ENCODE results near the gene HOXC10.

The HOXC10 gene

GRCh38 chr12:53958128-53958527, 26.8 kb upstream of the HOXC10 start:
- Histone ChIP-seq H3K27me3 (ENCODE audit: control insufficient read depth, insufficient read depth, low read length) (peaks cover 97% of the 10 kb centered on the region), H3K36me3 (ENCODE audit: control insufficient read depth, insufficient read depth, low read length) (no peaks in the 10 kb centered on the region), H3K9me3 (ENCODE audit: control insufficient read depth, insufficient read depth, low read length) (no peaks in the 10 kb centered on the region), H3K27ac (ENCODE audit: low read length) (no peak overlapping the region), H3K4me1 (ENCODE audit: control insufficient read depth, insufficient read depth, low read length) (peaks cover 7% of the 10 kb centered on the region; the same call in 1 of the 2 replicates), H3K4me3 (ENCODE audit: low read length) (no peak overlapping the region)
- DNase-seq (ENCODE audit: low read depth, low spot score), result no peak
- WGBS (ENCODE audit: insufficient coverage, insufficient read length), result no CpG with 5 or more reads among the region's 3 CpGs

- H3K27ac ChIP-seq (ENCODE audit: low read length), result no peak overlapping the region
- no peak for DNase-seq (ENCODE audit: low read depth, low spot score)
These were observed 25.6 kb upstream of the HOXC10 start for GRCh38 chr12:53959314-53959713.

GRCh38 chr12:53960187-53961024, 24.5 kb upstream of the HOXC10 start:
- no peaks in the 10 kb centered on the region for H3K36me3 ChIP-seq (ENCODE audit: control insufficient read depth, insufficient read depth, low read length)
- DNase-seq (ENCODE audit: low read depth, low spot score), result no peak
- no peak overlapping the region for H3K4me3 ChIP-seq (ENCODE audit: low read length)
- peaks cover 5% of the 10 kb centered on the region; the same call in 1 of the 2 replicates for H3K4me1 ChIP-seq (ENCODE audit: control insufficient read depth, insufficient read depth, low read length)
- peaks cover 99% of the 10 kb centered on the region for H3K27me3 ChIP-seq (ENCODE audit: control insufficient read depth, insufficient read depth, low read length)
- no peak overlapping the region for H3K27ac ChIP-seq (ENCODE audit: low read length)
- WGBS (ENCODE audit: insufficient coverage, insufficient read length), result no CpG with 5 or more reads among the region's 39 CpGs
- H3K9me3 ChIP-seq (ENCODE audit: control insufficient read depth, insufficient read depth, low read length), result no peaks in the 10 kb centered on the region

More at GRCh38 chr12:53959314-53959713, 25.6 kb upstream of the HOXC10 start:
- H3K4me1 ChIP-seq (ENCODE audit: control insufficient read depth, insufficient read depth, low read length), result peaks cover 7% of the 10 kb centered on the region; the same call in 1 of the 2 replicates
- H3K4me3 ChIP-seq (ENCODE audit: low read length), result no peak overlapping the region
- H3K27me3 ChIP-seq (ENCODE audit: control insufficient read depth, insufficient read depth, low read length), result peaks cover 98% of the 10 kb centered on the region
- no peaks in the 10 kb centered on the region for H3K9me3 ChIP-seq (ENCODE audit: control insufficient read depth, insufficient read depth, low read length)
- H3K36me3 ChIP-seq (ENCODE audit: control insufficient read depth, insufficient read depth, low read length), result no peaks in the 10 kb centered on the region
- WGBS (ENCODE audit: insufficient coverage, insufficient read length), result no CpG with 5 or more reads among the region's 4 CpGs

GRCh38 chr12:53961025-53961761, 23.8 kb upstream of the HOXC10 start:
- Histone ChIP-seq H3K36me3 (ENCODE audit: control insufficient read depth, insufficient read depth, low read length) (no peaks in the 10 kb centered on the region), H3K27me3 (ENCODE audit: control insufficient read depth, insufficient read depth, low read length) (peaks cover 93% of the 10 kb centered on the region), H3K9me3 (ENCODE audit: control insufficient read depth, insufficient read depth, low read length) (no peaks in the 10 kb centered on the region), H3K27ac (ENCODE audit: low read length) (no peak overlapping the region), H3K4me3 (ENCODE audit: low read length) (no peak overlapping the region), H3K4me1 (ENCODE audit: control insufficient read depth, insufficient read depth, low read length) (peaks cover 5% of the 10 kb centered on the region; the same call in 1 of the 2 replicates)
- DNase-seq (ENCODE audit: low read depth, low spot score), result no peak
- WGBS (ENCODE audit: insufficient coverage, insufficient read length), result no CpG with 5 or more reads among the region's 72 CpGs

GRCh38 chr12:53963005-53963404, 21.9 kb upstream of the HOXC10 start:
- DNase-seq (ENCODE audit: low read depth, low spot score), result no peak
- H3K27ac ChIP-seq (ENCODE audit: low read length), result no peak overlapping the region
- peaks cover 93% of the 10 kb centered on the region for H3K27me3 ChIP-seq (ENCODE audit: control insufficient read depth, insufficient read depth, low read length)
- no CpG with 5 or more reads among the region's 7 CpGs for WGBS (ENCODE audit: insufficient coverage, insufficient read length)
- H3K36me3 ChIP-seq (ENCODE audit: control insufficient read depth, insufficient read depth, low read length), result no peaks in the 10 kb centered on the region
- H3K4me3 ChIP-seq (ENCODE audit: low read length), result no peak overlapping the region
- H3K9me3 ChIP-seq (ENCODE audit: control insufficient read depth, insufficient read depth, low read length), result no peaks in the 10 kb centered on the region
- peaks cover 5% of the 10 kb centered on the region; the same call in 1 of the 2 replicates for H3K4me1 ChIP-seq (ENCODE audit: control insufficient read depth, insufficient read depth, low read length)

- peaks cover 93% of the 10 kb centered on the region for H3K27me3 ChIP-seq (ENCODE audit: control insufficient read depth, insufficient read depth, low read length)
- no CpG with 5 or more reads among the region's 38 CpGs for WGBS (ENCODE audit: insufficient coverage, insufficient read length)
- no peak for DNase-seq (ENCODE audit: low read depth, low spot score)
- H3K4me1 ChIP-seq (ENCODE audit: control insufficient read depth, insufficient read depth, low read length), result peaks cover 5% of the 10 kb centered on the region; the same call in 1 of the 2 replicates
- H3K9me3 ChIP-seq (ENCODE audit: control insufficient read depth, insufficient read depth, low read length), result no peaks in the 10 kb centered on the region
- H3K4me3 ChIP-seq (ENCODE audit: low read length), result no peak overlapping the region
- no peak overlapping the region for H3K27ac ChIP-seq (ENCODE audit: low read length)
- no peaks in the 10 kb centered on the region for H3K36me3 ChIP-seq (ENCODE audit: control insufficient read depth, insufficient read depth, low read length)
These were observed 21.3 kb upstream of the HOXC10 start for GRCh38 chr12:53963434-53964314.

GRCh38 chr12:53964315-53964713, 20.6 kb upstream of the HOXC10 start:
- Histone ChIP-seq H3K4me3 (ENCODE audit: low read length) (no peak overlapping the region), H3K27me3 (ENCODE audit: control insufficient read depth, insufficient read depth, low read length) (peaks cover 94% of the 10 kb centered on the region)
- WGBS (ENCODE audit: insufficient coverage, insufficient read length), result no CpG with 5 or more reads among the region's 2 CpGs

GRCh38 chr12:53965281-53966084, 19.5 kb upstream of the HOXC10 start:
- WGBS (ENCODE audit: insufficient coverage, insufficient read length), result no CpG with 5 or more reads among the region's 18 CpGs
- H3K27ac ChIP-seq (ENCODE audit: low read length), result no peak overlapping the region
- no peak overlapping the region for H3K4me3 ChIP-seq (ENCODE audit: low read length)
- peaks cover 94% of the 10 kb centered on the region for H3K27me3 ChIP-seq (ENCODE audit: control insufficient read depth, insufficient read depth, low read length)
- peaks cover 5% of the 10 kb centered on the region; the same call in 1 of the 2 replicates for H3K4me1 ChIP-seq (ENCODE audit: control insufficient read depth, insufficient read depth, low read length)
- DNase-seq (ENCODE audit: low read depth, low spot score), result no peak
- no peaks in the 10 kb centered on the region for H3K36me3 ChIP-seq (ENCODE audit: control insufficient read depth, insufficient read depth, low read length)
- H3K9me3 ChIP-seq (ENCODE audit: control insufficient read depth, insufficient read depth, low read length), result no peaks in the 10 kb centered on the region

More at GRCh38 chr12:53964315-53964713, 20.6 kb upstream of the HOXC10 start:
- Histone ChIP-seq H3K4me1 (ENCODE audit: control insufficient read depth, insufficient read depth, low read length) (peaks cover 5% of the 10 kb centered on the region; the same call in 1 of the 2 replicates), H3K36me3 (ENCODE audit: control insufficient read depth, insufficient read depth, low read length) (no peaks in the 10 kb centered on the region), H3K9me3 (ENCODE audit: control insufficient read depth, insufficient read depth, low read length) (no peaks in the 10 kb centered on the region), H3K27ac (ENCODE audit: low read length) (no peak overlapping the region)
- no peak for DNase-seq (ENCODE audit: low read depth, low spot score)

- WGBS (ENCODE audit: insufficient coverage, insufficient read length), result no CpG with 5 or more reads among the region's 15 CpGs
- DNase-seq (ENCODE audit: low read depth, low spot score), result no peak
- Histone ChIP-seq H3K9me3 (ENCODE audit: control insufficient read depth, insufficient read depth, low read length) (no peaks in the 10 kb centered on the region), H3K27ac (ENCODE audit: low read length) (no peak overlapping the region), H3K4me1 (ENCODE audit: control insufficient read depth, insufficient read depth, low read length) (peaks cover 2% of the 10 kb centered on the region; the same call in 1 of the 2 replicates), H3K27me3 (ENCODE audit: control insufficient read depth, insufficient read depth, low read length) (peaks cover 94% of the 10 kb centered on the region), H3K36me3 (ENCODE audit: control insufficient read depth, insufficient read depth, low read length) (no peaks in the 10 kb centered on the region), H3K4me3 (ENCODE audit: low read length) (no peak overlapping the region)
These were observed 18.9 kb upstream of the HOXC10 start for GRCh38 chr12:53966085-53966384.
